SK-N-SH (cell line): ENCODE data around the gene NAA10. TPM values are rescaled to one million over a fixed set of nuclear protein-coding genes. Genes with fewer than 3 reads are reported as not detected.
A peak's percentile ranks its signal among the peaks of the same experiment; 100 is the strongest.

ENCODE experiments used
- CTCF ChIA-PET: fragments of 300-600, 350-600 bp; formaldehyde crosslinking; extraction: SDS; loops from one replicate; lab custom pipeline; 2021; lab: Yijun Ruan, JAX
- POLR2A ChIA-PET: fragments of 350-600 bp; sonication (Branson Sonifier 250); formaldehyde crosslinking; extraction: SDS; loops from one replicate; lab custom pipeline; 2020; ENCODE audit warnings: antibody characterized with exemption, inconsistent platforms; lab: Yijun Ruan, JAX
- DNase-seq: peaks from one replicate; pipeline ENCODE4 v3.0.0; 2012
- H2AFZ ChIP-seq: fragments of 200-600 bp; sonication (generic); 2 replicates; pipeline ENCODE4 v1.8.1; 2016; ENCODE audit warnings: antibody characterized with exemption, mild to moderate bottlenecking, low read depth
- H3F3A ChIP-seq: fragments of 200-600 bp; sonication (generic); replicated peaks from 2 replicates; pipeline ENCODE3; 2016; ENCODE audit warnings: antibody characterized with exemption, mild to moderate bottlenecking; ENCODE audit not compliant: insufficient read depth
- H3K27ac ChIP-seq, 2 experiments: fragments of 200-500 bp in 1 of 2; fragments of 200-600 bp in 1 of 2; sonication (Bioruptor generic) in 1 of 2; sonication (generic), shearing (Covaris generic) in 1 of 2; 2 replicates each; pipeline versions ENCODE4 v1.5.1 to v1.6.1; 2014 to 2016; ENCODE audit warnings: low read depth in 2 of 2, inconsistent platforms in 1 of 2, low read length in 1 of 2, mild to moderate bottlenecking in 1 of 2, mixed read lengths in 1 of 2
- H3K27me3 ChIP-seq: fragments of 200-600 bp; sonication (generic), shearing (Covaris generic); 2 replicates; pipeline ENCODE4 v1.6.1; 2016; ENCODE audit warnings: mixed run types; ENCODE audit not compliant: insufficient read depth
- H3K36me3 ChIP-seq, 2 experiments: fragments of 200-500 bp in 1 of 2; fragments of 200-600 bp in 1 of 2; sonication (Bioruptor generic) in 1 of 2; sonication (generic) in 1 of 2; replicated peaks in 1 of 2; 2 replicates each; pipeline versions ENCODE3 to v1.5.1; 2014 to 2016; ENCODE audit warnings: low read length in 1 of 2, mild to moderate bottlenecking in 1 of 2; ENCODE audit not compliant: insufficient read depth in 2 of 2, control insufficient read depth in 1 of 2
- H3K4me1 ChIP-seq, 2 experiments: fragments of 200-500 bp in 1 of 2; fragments of 200-600 bp in 1 of 2; sonication (Bioruptor generic) in 1 of 2; sonication (generic), shearing (Covaris generic) in 1 of 2; 2 replicates each; pipeline versions ENCODE4 v1.5.1 to v1.6.1; 2014 to 2016; ENCODE audit warnings: low read depth in 1 of 2, low read length in 1 of 2, mixed run types in 1 of 2; ENCODE audit not compliant: insufficient read depth in 2 of 2, control insufficient read depth in 1 of 2
- H3K4me2 ChIP-seq: fragments of 200-600 bp; sonication (generic), shearing (Covaris generic); 2 replicates; pipeline ENCODE4 v1.6.1; 2017; ENCODE audit warnings: mixed run types
- H3K4me3 ChIP-seq, 2 experiments: fragments of 200-500 bp in 1 of 2; fragments of 200-600 bp in 1 of 2; sonication (Bioruptor generic) in 1 of 2; sonication (generic), shearing (Covaris generic) in 1 of 2; 2 replicates each; pipeline versions ENCODE4 v1.5.1 to v1.8.1; 2014 to 2016; ENCODE audit warnings: low read depth in 2 of 2, inconsistent platforms in 1 of 2, low read length in 1 of 2, mild to moderate bottlenecking in 1 of 2, mixed read lengths in 1 of 2, moderate library complexity in 1 of 2
- H3K79me2 ChIP-seq: fragments of 200-600 bp; sonication (generic); 2 replicates; pipeline ENCODE4 v1.8.1; 2017; ENCODE audit warnings: mild to moderate bottlenecking; ENCODE audit not compliant: insufficient read depth
- H3K9ac ChIP-seq: fragments of 200-600 bp; sonication (generic); 2 replicates; pipeline ENCODE4 v1.6.1; 2017; ENCODE audit warnings: mixed run types
- H3K9me2 ChIP-seq: fragments of 200-600 bp; sonication (generic); 2 replicates; pipeline ENCODE4 v1.6.1; 2017; ENCODE audit warnings: mixed run types
- H3K9me3 ChIP-seq: fragments of 200-600 bp; sonication (generic); 2 replicates; pipeline ENCODE4 v1.6.1; 2017; ENCODE audit warnings: mixed run types, mild to moderate bottlenecking, moderate library complexity
- H4K20me1 ChIP-seq: fragments of 200-600 bp; sonication (generic); 2 replicates; pipeline ENCODE4 v1.6.1; 2017; ENCODE audit warnings: mild to moderate bottlenecking, mixed run types; ENCODE audit not compliant: insufficient read depth
- CHD2 ChIP-seq: fragments of 150-350 bp; IDR thresholded peaks from 2 replicates; pipeline ENCODE4 v1.6.1; 2018; ENCODE audit warnings: low read length; ENCODE audit not compliant: partially characterized antibody
- EZH2phosphoT487 ChIP-seq: fragments of 200-600 bp; sonication (generic); IDR thresholded peaks from 2 replicates; pipeline ENCODE4 v1.6.1; 2017; ENCODE audit warnings: low read depth, mixed run types, mild to moderate bottlenecking, antibody characterized with exemption, moderate library complexity, borderline replicate concordance
- FOXM1 ChIP-seq: IDR thresholded peaks from 2 replicates; pipeline ENCODE4 v1.4.0; 2012; ENCODE audit warnings: low read depth, mild to moderate bottlenecking
- GABPA ChIP-seq: IDR thresholded peaks from 2 replicates; pipeline ENCODE4 v1.4.0; 2012; ENCODE audit warnings: low read depth, mild to moderate bottlenecking
- GATA2 ChIP-seq: sonication (generic); formaldehyde crosslinking; IDR thresholded peaks from 2 replicates; pipeline ENCODE4 v1.5.0; 2020; ENCODE audit warnings: mild to moderate bottlenecking, missing genetic modification reagents
- MXI1 ChIP-seq: IDR thresholded peaks from 2 replicates; pipeline ENCODE4 v1.6.1; 2012; ENCODE audit warnings: mild to moderate bottlenecking, low read depth, low read length, improper control_type of control experiment
- NRF1 ChIP-seq: IDR thresholded peaks from 2 replicates; pipeline ENCODE4 v1.6.1; 2012; ENCODE audit warnings: low read depth, mild to moderate bottlenecking, low read length
- POLR2AphosphoS5 ChIP-seq: IDR thresholded peaks from 2 replicates; pipeline ENCODE4 v1.6.1; 2012; ENCODE audit warnings: low read depth, low read length
- RFX5 ChIP-seq: IDR thresholded peaks from 2 replicates; pipeline ENCODE4 v1.6.1; 2012; ENCODE audit warnings: mild to moderate bottlenecking, improper control_type of control experiment, low read length
- RXRA ChIP-seq: IDR thresholded peaks from 2 replicates; pipeline ENCODE4 v1.4.0; 2012; ENCODE audit warnings: low read depth, mild to moderate bottlenecking, borderline replicate concordance
- USF1 ChIP-seq: IDR thresholded peaks from 2 replicates; pipeline ENCODE4 v1.4.0; 2012; ENCODE audit warnings: low read depth, borderline replicate concordance
- USF2 ChIP-seq: fragments of 150-350 bp; IDR thresholded peaks from 2 replicates; pipeline ENCODE4 v1.6.1; 2017; ENCODE audit warnings: antibody characterized with exemption, low read length, low read depth, borderline replicate concordance
- whole genome bisulfite sequencing: methylation state at CpG from one replicate; pipeline ENCODE4 v1.1.6; 2017; ENCODE audit warnings: low lambda C conversion rate; 5-methylcytosine and 5-hydroxymethylcytosine counted together
- polyA plus RNA-seq, 3 experiments: library from polyadenylated mRNA; depleted of rRNA; stranded (reverse); fragments of >200 nt; gene quantifications; 2 replicates each; pipeline ENCODE4 v1.2.3, GENCODE V29; 2012

The NAA10 gene
- polyA plus RNA-seq, 1 of the 3 experiments (the other 2 are of a cell fraction): 229 TPM

GRCh38 chrX:153974003-153974725, 39.3 kb upstream of the NAA10 start:
- ChIA-PET POLR2A (interaction anchor here (0.5 to 1.3 kb wide), 2 partner anchors 45 to 173 kb away, joined by 3 read pairs; no protein-coding TSS in a partner anchor), CTCF (interaction anchor here (1.4 to 1.9 kb wide), 2 partner anchors 27 to 39 kb away, joined by 4 to 13 read pairs; no protein-coding TSS in a partner anchor)
- peak overlapping the region; percentile 36 to 99; a peak in 3 of 4 replicates for H3K27ac ChIP-seq
- no peak for DNase-seq
- H3K79me2 ChIP-seq: peaks cover 35% of the 10 kb centered on the region
- 0 out of 2 replicates have a peak overlapping the region, but pooled peaks have one; percentile 86 for H3K4me2 ChIP-seq
- peak overlapping the region; percentile 90; the same call in 1 of the 2 replicates for H3K9ac ChIP-seq
- H3K4me1 ChIP-seq: peaks cover 0 to 23% of the 10 kb centered on the region in 2 experiments; a peak in 1 of 4 replicates
- H3F3A ChIP-seq: peaks cover 7% of the 10 kb centered on the region
- H2AFZ ChIP-seq: no peak overlapping the region
- H3K27me3 ChIP-seq: no peaks in the 10 kb centered on the region
- peaks cover 7% of the 10 kb centered on the region for H4K20me1 ChIP-seq
- H3K9me2 ChIP-seq: no peaks in the 10 kb centered on the region
- no peak for TF ChIP-seq USF2
- no peak for TF ChIP-seq EZH2phosphoT487
- no peak for TF ChIP-seq USF1
- no peak for TF ChIP-seq MXI1
- no peak for TF ChIP-seq POLR2AphosphoS5
- TF ChIP-seq FOXM1: no peak
- TF ChIP-seq GATA2 (CRISPR knock-in tag): no peak
- no peak for TF ChIP-seq GABPA
- TF ChIP-seq RXRA: no peak
- H3K4me3 ChIP-seq: no peak overlapping the region
- H3K9me3 ChIP-seq: no peaks in the 10 kb centered on the region
- no peaks in the 10 kb centered on the region for H3K36me3 ChIP-seq
- 95% methylated on average over 8 of the region's 14 CpGs for WGBS

- no peaks in the 10 kb centered on the region for H3K27me3 ChIP-seq
- no peak for DNase-seq
- H3K4me2 ChIP-seq: peak overlapping the region; percentile 86
- peak overlapping the region; percentile 83 to 98 for H3K4me3 ChIP-seq
- H3K36me3 ChIP-seq: peaks cover 0 to 2% of the 10 kb centered on the region in 2 experiments
- H3F3A ChIP-seq: peaks cover 7% of the 10 kb centered on the region
- peak overlapping the region; percentile 90 for H3K9ac ChIP-seq
- H2AFZ ChIP-seq: peak overlapping the region; percentile 87
- H3K4me1 ChIP-seq: peaks cover 3 to 31% of the 10 kb centered on the region in 2 experiments; a peak in 1 of 4 replicates
- peaks cover 43% of the 10 kb centered on the region for H3K79me2 ChIP-seq
- WGBS: 48% methylated on average over 20 of the region's 20 CpGs
- H4K20me1 ChIP-seq: peaks cover 15% of the 10 kb centered on the region
- ChIA-PET POLR2A (interaction anchor here (0.5 to 1.5 kb wide), 3 partner anchors 45 to 172 kb away, joined by 3 to 4 read pairs (median 3); partner anchors contain the start of gene IRAK1), CTCF (interaction anchor here (1.4 to 1.9 kb wide), 2 partner anchors 26 to 40 kb away, joined by 4 to 13 read pairs; no protein-coding TSS in a partner anchor)
- H3K9me2 ChIP-seq: no peaks in the 10 kb centered on the region
- H3K27ac ChIP-seq: peak overlapping the region; percentile 99
- H3K9me3 ChIP-seq: no peaks in the 10 kb centered on the region
- TF ChIP-seq USF1 (no peak), NRF1 (no peak), RFX5 (no peak), CHD2 (no peak), RXRA (no peak)
- TF ChIP-seq, all 33 proteins: peak for 0
Measured at GRCh38 chrX:153973127-153974002, 38.5 kb upstream of the NAA10 start.
